ENCODE measurements around the gene SCAMP2.

The SCAMP2 gene

GRCh38 chr15:74865316-74865715, 7.8 kb downstream of the SCAMP2 start:
- TF ChIP-seq CTCF (IDR thresholded peaks at IDR 0.05): no peak

- no peak for TF ChIP-seq CTCF (IDR thresholded peaks at IDR 0.05)
Measured at GRCh38 chr15:74864296-74864695, 8.9 kb downstream of the SCAMP2 start.

GRCh38 chr15:74863239-74864056, 9.7 kb downstream of the SCAMP2 start:
- no peak for TF ChIP-seq CTCF (IDR thresholded peaks at IDR 0.05)

GRCh38 chr15:74858369-74858740, 14.8 kb downstream of the SCAMP2 start:
- no peak for TF ChIP-seq CTCF (IDR thresholded peaks at IDR 0.05)

GRCh38 chr15:74857671-74858368, 15.3 kb downstream of the SCAMP2 start:
- TF ChIP-seq CTCF (IDR thresholded peaks at IDR 0.05): no peak

GRCh38 chr15:74857082-74857655, 16.0 kb downstream of the SCAMP2 start:
- TF ChIP-seq CTCF (IDR thresholded peaks at IDR 0.05): no peak

- no peak for TF ChIP-seq CTCF (IDR thresholded peaks at IDR 0.05)
Measured at GRCh38 chr15:74856537-74856936, 16.6 kb downstream of the SCAMP2 start.
